Midbrain (tissue), 1 donor: ENCODE data around the gene EFNB2.

Experiments
- DNase-seq: peaks from one replicate; lab custom pipeline; 2025; lab: John Stamatoyannopoulos, UW

The EFNB2 gene

GRCh38 chr13:106525865-106526264, 9.6 kb downstream of the EFNB2 start:
- DNase-seq, result no peak

GRCh38 chr13:106524108-106524507, 11.4 kb downstream of the EFNB2 start:
- no peak for DNase-seq

GRCh38 chr13:106523576-106523975, 11.9 kb downstream of the EFNB2 start:
- DNase-seq, result peak; percentile 10

- DNase-seq, result no peak
These were observed 12.4 kb downstream of the EFNB2 start for GRCh38 chr13:106522898-106523525.

- no peak for DNase-seq
These were observed 13.3 kb downstream of the EFNB2 start for GRCh38 chr13:106522112-106522705.

- no peak for DNase-seq
These were observed 14.2 kb downstream of the EFNB2 start for GRCh38 chr13:106521095-106521799.

- peak; percentile 70 for DNase-seq
These were observed 15.0 kb downstream of the EFNB2 start for GRCh38 chr13:106520251-106521054.

GRCh38 chr13:106518512-106518911, 16.9 kb downstream of the EFNB2 start:
- DNase-seq, result no peak

- DNase-seq, result no peak
These were observed 18.2 kb downstream of the EFNB2 start for GRCh38 chr13:106517109-106517847.

- DNase-seq, result no peak
These were observed 19.7 kb downstream of the EFNB2 start for GRCh38 chr13:106515635-106516254.

GRCh38 chr13:106514928-106515634, 20.4 kb downstream of the EFNB2 start:
- no peak for DNase-seq

GRCh38 chr13:106513025-106513983, 22.2 kb downstream of the EFNB2 start:
- no peak for DNase-seq

- peak; percentile 58 for DNase-seq
These were observed 27.7 kb downstream of the EFNB2 start for GRCh38 chr13:106507560-106508274.

GRCh38 chr13:106506286-106506685, 29.2 kb downstream of the EFNB2 start:
- no peak for DNase-seq

GRCh38 chr13:106505732-106506131, 29.7 kb downstream of the EFNB2 start:
- no peak for DNase-seq

GRCh38 chr13:106505295-106505694, 30.2 kb downstream of the EFNB2 start:
- no peak for DNase-seq

- DNase-seq, result no peak
These were observed 31.6 kb downstream of the EFNB2 start for GRCh38 chr13:106503730-106504453.

GRCh38 chr13:106503272-106503671, 32.2 kb downstream of the EFNB2 start:
- no peak for DNase-seq
